HG03045 (cell line): Measurements from ENCODE around the gene ZMYM2.
"Not testable (repeated sequence)": the region's sequence is repeated elsewhere in the genome, so short reads cannot be mapped to it uniquely, and the experiment has no call there.

ENCODE experiments used
- ATAC-seq: cut with Tn5 transposase; IDR thresholded peaks from one replicate; pipeline ENCODE4 v1.9.1; 2021; ENCODE audit warnings: mild to moderate bottlenecking, moderate library complexity; ENCODE audit not compliant: unreplicated experiment

ZMYM2 gene

GRCh38 chr13:19982447-19983043 is 24.0 kb downstream of the ZMYM2 start:
- no peak for ATAC-seq

DNA sequence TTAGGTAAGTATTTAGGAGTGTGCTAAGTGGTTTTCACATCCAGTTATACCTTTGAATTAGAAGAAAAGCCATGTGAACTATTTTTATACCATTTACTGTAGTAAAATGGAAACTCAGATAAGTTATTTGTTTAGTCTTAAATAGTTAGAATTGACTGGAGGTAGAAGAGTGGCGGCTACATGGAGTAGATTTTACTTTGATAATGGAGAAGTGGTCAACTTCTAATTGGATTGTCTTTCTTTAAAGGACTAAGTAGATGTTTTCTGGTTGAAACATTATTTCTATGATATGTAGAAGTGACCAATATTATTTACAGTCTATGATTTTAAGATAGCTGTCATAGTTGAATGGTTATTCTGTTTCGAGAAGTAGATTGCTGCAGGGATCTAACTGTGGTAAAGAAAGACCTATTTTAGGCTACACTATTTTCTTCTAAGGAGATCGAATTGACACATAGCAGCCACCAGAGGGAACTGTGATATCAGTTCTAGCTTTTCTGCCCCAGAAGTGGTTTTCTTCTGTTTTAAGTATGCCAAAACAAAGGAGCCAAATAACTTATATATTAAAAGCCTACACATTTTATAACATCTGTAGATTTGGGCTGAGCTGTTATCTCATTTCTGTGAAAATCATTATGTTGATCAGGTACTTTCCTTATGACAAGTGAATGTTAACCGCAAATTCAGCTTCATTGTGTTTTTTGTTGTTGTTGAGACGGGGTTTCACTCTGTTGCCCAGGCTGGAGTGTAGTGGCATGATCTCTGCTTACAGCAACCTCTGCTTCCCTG is 26.1 kb downstream of the ZMYM2 start:
- ATAC-seq, result peak; percentile 65

- no peak for ATAC-seq
These were observed 26.7 kb downstream of the ZMYM2 start for GRCh38 chr13:19985219-19985556.

- ATAC-seq, result no peak
These were observed 33.0 kb downstream of the ZMYM2 start for GRCh38 chr13:19991531-19991930.

DNA sequence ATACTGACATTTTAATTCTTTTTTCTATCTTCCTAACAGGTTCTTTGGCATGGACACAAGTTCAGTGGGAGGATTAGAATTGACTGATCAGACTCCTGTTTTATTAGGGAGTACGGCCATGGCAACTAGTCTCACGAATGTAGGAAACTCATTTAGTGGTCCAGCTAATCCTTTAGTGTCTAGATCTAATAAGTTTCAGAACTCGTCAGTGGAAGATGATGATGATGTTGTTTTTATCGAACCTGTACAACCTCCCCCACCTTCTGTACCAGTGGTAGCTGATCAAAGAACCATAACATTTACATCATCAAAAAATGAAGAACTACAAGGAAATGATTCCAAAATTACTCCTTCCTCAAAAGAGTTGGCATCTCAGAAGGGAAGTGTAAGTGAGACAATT is 34.5 kb downstream of the ZMYM2 start:
- no peak for ATAC-seq

DNA sequence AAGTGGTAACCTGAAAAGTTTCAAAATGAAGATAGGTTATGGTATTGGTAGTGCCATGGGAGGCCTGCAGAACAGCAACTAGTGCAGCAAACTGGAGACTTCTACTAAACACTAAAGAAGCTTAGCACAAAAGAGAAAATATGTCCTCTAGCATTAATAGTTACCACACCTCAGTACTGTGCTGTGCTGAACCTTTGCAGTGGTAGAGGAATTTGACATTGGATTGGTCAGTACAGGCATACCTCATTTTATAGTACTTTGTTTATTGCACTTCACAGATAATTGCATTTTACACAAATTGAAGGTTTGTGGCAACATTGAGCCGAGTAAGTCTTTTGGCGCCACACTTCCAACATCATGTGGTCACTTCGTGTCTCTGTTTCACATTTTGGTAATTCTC is 40.4 kb downstream of the ZMYM2 start:
- ATAC-seq, result no peak

DNA sequence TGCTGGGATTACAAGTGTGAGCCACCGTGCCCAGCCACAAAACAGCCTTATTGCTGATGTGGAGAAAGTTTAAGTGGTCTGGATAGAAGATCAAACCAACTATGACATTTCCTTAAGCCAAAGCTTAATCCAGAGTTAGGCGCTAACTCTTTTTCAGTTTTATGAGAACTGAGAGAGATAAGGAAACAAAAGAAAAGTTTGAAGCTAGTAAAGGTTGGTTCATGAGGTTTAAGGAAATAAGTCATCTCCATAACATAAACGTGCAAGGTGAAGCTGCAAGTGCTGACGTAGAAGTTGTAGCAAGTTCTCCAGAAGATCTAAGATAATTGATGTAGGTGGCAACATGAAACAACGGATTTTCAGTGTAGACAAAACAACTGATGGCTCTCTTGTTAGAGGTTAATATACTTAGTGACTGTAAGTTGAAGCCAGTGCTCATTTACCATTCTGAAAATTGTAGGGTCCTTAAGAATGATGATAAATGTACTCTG is 41.6 kb downstream of the ZMYM2 start:
- no peak for ATAC-seq

DNA sequence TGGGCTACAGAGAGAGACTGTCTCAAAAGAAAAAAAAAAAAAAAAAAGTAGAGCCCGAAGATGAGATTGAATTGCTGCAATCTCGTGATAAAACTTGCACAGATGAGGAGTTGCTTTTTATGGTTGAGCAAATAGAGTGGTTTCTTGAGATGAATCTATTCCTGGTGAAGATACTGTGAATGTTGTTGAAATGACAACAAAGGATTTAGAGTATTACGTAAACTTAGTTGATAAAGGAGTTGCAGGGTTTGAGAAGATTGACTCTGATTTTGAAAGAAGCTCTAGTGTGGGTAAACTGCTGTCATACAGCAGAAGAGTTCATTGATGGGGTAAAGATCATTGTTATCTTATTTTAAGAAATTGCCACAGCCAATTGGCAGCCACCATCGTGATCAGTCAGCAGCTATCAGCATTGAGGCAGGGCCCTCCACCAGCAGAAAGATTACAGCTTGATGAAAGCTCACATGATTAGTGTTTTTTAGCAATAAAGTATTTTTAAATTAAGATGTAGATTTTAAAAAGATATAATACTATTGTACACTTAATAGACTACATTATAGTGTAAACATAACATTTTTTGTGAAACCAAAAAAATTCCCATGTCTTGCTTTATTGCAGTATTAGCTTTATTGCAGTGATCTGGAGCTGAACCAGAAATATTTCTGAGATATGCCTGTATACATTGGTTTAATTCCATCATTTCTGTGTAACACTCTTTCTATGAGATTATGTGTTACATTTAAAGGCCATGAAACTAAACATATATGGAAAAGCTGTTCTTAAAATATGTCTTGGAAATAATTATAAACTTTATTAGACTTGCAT is 43.1 kb downstream of the ZMYM2 start:
- no peak for ATAC-seq

DNA sequence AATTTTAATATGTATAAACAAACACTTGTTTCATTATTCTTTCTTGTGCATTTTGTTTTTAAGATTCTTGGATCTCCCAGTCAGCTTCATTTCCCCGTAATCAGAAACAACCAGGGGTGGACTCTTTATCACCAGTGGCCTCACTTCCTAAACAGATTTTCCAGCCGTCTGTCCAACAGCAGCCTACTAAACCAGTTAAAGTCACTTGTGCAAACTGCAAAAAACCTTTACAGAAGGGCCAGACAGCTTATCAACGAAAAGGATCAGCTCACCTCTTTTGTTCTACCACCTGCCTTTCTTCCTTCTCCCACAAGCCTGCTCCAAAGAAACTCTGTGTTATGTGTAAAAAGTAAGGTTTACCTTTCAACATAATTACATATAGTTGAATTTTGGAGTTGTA is 44.3 kb downstream of the ZMYM2 start:
- ATAC-seq, result no peak

- ATAC-seq, result no peak
These were observed 47.7 kb downstream of the ZMYM2 start for GRCh38 chr13:20006206-20006605.

- ATAC-seq, result no peak
These were observed 57.2 kb downstream of the ZMYM2 start for GRCh38 chr13:20015763-20016162.

- no peak for ATAC-seq
These were observed 58.3 kb downstream of the ZMYM2 start for GRCh38 chr13:20016649-20017364.

- ATAC-seq, result no peak
These were observed 58.8 kb downstream of the ZMYM2 start for GRCh38 chr13:20017365-20017711.

DNA sequence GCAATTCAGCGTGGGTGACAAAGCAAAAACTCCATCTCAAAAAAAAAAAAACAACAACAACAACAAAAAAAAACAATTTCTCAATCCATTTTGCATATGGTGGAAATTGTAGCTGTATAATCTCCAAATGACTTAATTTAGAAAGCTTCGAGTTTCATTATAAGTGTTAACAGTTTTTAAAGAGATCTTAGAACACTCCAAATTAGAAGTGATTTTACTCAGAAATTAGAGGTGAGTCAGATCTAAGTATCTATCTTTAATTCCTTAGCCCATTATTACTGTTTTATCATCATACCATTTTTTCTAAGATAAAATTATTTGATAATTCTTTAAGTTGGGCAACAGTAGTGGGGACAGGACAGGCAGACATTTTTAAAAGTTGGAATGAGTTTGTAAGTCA is 60.5 kb downstream of the ZMYM2 start:
- ATAC-seq, result no peak

GRCh38 chr13:20024702-20025101 is 66.2 kb downstream of the ZMYM2 start:
- ATAC-seq, result no peak

DNA sequence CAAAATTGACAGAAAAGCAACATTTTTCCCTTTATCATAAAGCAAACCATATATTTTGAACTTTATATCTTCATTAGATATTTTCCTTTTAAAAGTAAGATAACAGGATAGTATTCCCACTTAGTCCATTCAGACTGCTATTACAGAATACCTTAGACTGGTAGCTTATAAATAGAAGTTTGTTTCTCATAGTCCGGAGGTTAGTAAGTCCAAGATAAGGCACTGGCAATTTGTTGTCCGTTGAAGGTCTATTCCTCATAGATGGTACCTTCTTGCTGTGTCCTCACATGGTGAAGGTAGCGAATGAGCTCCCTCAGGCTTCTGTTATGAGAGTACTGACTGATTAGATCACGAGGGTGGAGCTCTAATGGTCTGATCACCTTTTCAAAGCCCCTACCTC is 70.4 kb downstream of the ZMYM2 start:
- ATAC-seq, result no peak

GRCh38 chr13:20033486-20033885 is 75.0 kb downstream of the ZMYM2 start:
- ATAC-seq, result no peak

DNA sequence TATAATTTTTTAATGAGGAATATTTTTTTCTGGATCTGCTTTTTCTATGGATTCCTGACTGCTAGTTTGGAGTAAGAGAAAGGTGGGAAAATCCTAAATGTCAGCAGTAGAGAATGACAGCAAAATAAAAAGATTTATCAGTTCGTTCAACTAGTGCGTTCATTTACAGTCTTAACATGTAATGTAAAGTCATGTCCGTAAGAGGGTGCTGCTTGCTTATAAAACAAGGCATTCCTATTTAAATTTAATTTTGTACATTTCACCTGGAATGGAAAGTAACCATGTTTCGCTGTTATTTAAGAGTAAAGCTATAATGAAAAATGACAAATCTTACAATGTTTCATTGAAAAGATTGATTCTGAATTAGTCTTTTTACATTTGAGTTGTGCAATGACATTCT is 76.6 kb downstream of the ZMYM2 start:
- ATAC-seq, result no peak

- no peak for ATAC-seq
These were observed 79.4 kb downstream of the ZMYM2 start for GRCh38 chr13:20037908-20038307.

DNA sequence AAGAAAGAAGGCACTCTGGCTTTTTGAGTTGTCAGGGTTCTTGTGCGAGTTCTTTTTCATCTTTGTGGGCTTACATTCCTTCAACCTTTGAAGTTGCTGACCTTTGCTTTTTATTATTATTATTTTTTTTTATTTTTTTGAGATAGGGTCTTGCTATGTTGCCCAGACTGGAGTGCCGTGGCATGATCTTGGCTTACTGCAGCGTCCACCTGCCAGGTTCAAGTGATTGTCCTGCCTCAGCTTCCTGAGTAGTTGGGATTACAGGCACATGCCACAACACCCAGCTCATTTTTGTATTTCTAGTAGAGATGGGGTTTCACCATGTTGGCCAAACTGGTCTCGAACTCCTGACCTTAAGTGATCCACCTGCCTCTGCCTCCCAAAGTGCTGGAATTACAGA is 84.1 kb downstream of the ZMYM2 start:
- not testable (repeated sequence) for ATAC-seq

DNA sequence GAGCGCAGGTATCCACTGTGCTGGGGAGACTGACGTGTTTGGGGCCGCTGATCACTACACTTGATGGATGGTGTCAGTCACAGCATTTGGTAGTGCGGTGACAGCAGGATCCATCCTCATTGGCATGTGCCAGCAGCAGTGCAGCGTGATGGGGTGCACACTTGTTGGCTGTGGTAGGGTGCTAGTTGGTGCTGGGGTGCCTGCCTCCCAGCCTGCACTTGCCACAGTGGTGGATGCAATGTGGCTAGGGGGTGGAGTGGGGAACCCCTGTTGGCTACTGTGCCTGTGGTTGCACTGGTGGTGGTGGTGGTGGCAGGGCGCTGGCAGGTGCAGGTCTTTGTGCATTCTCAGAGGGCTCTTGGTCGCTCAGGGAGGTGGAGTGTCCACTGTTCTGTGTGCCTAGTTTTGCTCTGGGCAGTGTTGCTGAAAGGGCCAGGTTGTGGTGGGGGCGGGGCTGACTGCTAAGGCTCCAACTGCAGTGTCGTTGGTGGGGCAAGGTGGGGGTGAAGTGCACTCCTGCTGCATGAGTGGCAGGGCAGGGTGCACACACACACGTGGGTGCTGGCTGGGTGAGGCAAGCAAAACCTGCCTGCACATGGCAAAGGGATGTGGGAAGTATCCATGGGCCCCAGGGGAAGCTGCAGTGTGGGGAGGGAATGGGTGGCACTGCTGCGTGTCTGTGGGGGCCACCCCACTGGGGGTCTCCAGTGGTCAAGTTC is 84.8 kb downstream of the ZMYM2 start:
- ATAC-seq, result no peak
